Measurements from ENCODE around the gene IL16.

Gene IL16

GRCh38 chr15:81291916-81292522, 95.3 kb downstream of the IL16 start:
- TF ChIP-seq, protein P1, sequence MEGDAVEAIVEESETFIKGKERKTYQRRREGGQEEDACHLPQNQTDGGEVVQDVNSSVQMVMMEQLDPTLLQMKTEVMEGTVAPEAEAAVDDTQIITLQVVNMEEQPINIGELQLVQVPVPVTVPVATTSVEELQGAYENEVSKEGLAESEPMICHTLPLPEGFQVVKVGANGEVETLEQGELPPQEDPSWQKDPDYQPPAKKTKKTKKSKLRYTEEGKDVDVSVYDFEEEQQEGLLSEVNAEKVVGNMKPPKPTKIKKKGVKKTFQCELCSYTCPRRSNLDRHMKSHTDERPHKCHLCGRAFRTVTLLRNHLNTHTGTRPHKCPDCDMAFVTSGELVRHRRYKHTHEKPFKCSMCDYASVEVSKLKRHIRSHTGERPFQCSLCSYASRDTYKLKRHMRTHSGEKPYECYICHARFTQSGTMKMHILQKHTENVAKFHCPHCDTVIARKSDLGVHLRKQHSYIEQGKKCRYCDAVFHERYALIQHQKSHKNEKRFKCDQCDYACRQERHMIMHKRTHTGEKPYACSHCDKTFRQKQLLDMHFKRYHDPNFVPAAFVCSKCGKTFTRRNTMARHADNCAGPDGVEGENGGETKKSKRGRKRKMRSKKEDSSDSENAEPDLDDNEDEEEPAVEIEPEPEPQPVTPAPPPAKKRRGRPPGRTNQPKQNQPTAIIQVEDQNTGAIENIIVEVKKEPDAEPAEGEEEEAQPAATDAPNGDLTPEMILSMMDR (IDR thresholded peaks at IDR 0.05; ENCODE audit: control insufficient read depth, insufficient read depth, low read depth, low read length, missing control alignments), result no peak
- no peak overlapping the region for H3K4me3 ChIP-seq (ENCODE audit: control insufficient read depth, low read depth, low read length)
- DNase-seq (ENCODE audit: low read depth), result no peak

- DNase-seq (ENCODE audit: low read depth), result no peak
- TF ChIP-seq, protein P1 (IDR thresholded peaks at IDR 0.05; ENCODE audit: control insufficient read depth, insufficient read depth, low read depth, low read length, missing control alignments), result no peak
- no peak overlapping the region for H3K4me3 ChIP-seq (ENCODE audit: control insufficient read depth, low read depth, low read length)
Measured at GRCh38 chr15:81292523-81293001, 95.9 kb downstream of the IL16 start.

DNA sequence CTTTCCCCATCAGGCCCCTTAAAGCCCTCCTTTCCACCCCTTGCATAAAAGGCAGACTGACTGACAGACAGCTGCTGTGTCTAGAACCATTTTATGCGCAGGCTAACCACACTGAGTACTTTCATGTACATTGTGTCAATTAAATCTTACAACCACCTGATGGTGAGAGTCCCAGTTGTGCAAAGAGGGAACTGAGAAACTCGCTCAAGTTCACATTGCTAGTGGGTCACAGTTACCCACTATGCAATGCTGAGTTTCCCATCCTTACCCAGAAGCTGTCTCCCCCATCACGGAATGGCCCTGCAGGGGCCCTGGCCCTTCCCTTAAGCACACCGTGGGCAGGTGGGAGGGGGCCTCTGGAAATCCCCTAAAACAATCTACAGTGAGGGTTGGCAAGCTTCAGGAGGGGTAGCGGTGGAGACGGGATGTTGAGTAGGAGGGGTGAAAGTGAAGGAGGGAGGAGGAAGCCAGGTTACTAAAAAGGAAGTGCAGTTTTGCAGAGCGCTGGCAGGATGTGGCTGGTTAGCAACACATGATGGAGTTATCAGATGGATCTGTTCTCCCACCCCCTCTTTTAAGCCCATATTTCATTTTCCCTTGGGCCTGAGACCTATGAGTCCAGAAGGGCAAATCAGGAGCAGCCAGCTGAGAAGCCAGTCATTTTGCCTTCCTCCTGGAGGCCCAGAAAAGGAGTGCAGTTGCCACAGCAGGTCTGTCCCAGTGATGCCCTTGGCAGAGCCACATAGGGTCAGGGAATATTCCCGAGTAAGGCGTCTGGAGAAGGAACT, 97.2 kb downstream of the IL16 start:
- TF ChIP-seq, protein P1 (IDR thresholded peaks at IDR 0.05; ENCODE audit: control insufficient read depth, insufficient read depth, low read depth, low read length, missing control alignments), result no peak
- H3K4me3 ChIP-seq (ENCODE audit: control insufficient read depth, low read depth, low read length), result no peak overlapping the region
- DNase-seq (ENCODE audit: low read depth), result no peak

- DNase-seq (ENCODE audit: low read depth), result no peak
- TF ChIP-seq, protein P1 (IDR thresholded peaks at IDR 0.05; ENCODE audit: control insufficient read depth, insufficient read depth, low read depth, low read length, missing control alignments), result no peak
Measured at GRCh38 chr15:81294516-81294880, 97.8 kb downstream of the IL16 start.

GRCh38 chr15:81295486-81296121, 98.9 kb downstream of the IL16 start:
- no peak overlapping the region for H3K4me3 ChIP-seq (ENCODE audit: control insufficient read depth, low read depth, low read length)
- no peak for DNase-seq (ENCODE audit: low read depth)
- TF ChIP-seq, protein P1 (IDR thresholded peaks at IDR 0.05; ENCODE audit: control insufficient read depth, insufficient read depth, low read depth, low read length, missing control alignments), result no peak

More at GRCh38 chr15:81294516-81294880, 97.8 kb downstream of the IL16 start:
- H3K4me3 ChIP-seq (ENCODE audit: control insufficient read depth, low read depth, low read length), result no peak overlapping the region

DNA sequence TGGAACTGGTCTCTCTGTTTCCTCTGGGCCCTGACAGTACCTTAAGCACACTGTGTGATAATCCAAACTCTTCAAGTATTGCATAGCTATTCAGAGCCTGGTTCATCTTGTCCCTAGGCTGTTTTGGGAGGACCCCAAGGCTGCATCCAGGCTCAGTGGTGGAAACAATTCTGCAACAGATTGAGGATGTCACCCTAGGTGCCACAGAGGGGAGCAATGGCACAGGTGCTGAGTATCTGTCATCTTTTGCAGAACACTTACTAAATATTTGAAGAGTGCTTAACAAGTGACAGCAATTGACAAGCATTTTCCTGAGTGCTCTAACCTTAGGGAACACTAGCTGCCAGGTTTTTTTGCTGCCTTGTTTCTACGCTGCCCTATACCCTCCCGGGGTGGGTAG, 99.5 kb downstream of the IL16 start:
- DNase-seq (ENCODE audit: low read depth), result no peak
- TF ChIP-seq, protein P1 (IDR thresholded peaks at IDR 0.05; ENCODE audit: control insufficient read depth, insufficient read depth, low read depth, low read length, missing control alignments), result no peak
- no peak overlapping the region for H3K4me3 ChIP-seq (ENCODE audit: control insufficient read depth, low read depth, low read length)
